Tibial nerve (tissue), 3 donors: Measurements from ENCODE around the gene LRGUK.

Experiments
- CTCF ChIP-seq, 5 experiments: fragments of 200-600 bp in 3 of 5; fragments of 450-650 bp in 2 of 5; sonication (generic) in 3 of 5; IDR thresholded peaks; one replicate each; pipeline ENCODE4 v1.5.1; 2016 to 2019; ENCODE audit warnings: antibody characterized with exemption in 5 of 5, mild to moderate bottlenecking in 3 of 5, moderate library complexity in 2 of 5
- POLR2A ChIP-seq, 2 donors: fragments of 450-650 bp; IDR thresholded peaks; one replicate each; pipeline ENCODE4 v1.6.1; 2017; ENCODE audit warnings: antibody characterized with exemption in 2 of 2, mild to moderate bottlenecking in 2 of 2, moderate library complexity in 2 of 2

GRCh38 chr7:134276951-134277350 is 149.8 kb downstream of the LRGUK start:
- TF ChIP-seq CTCF (IDR thresholded peaks at IDR 0.05) (no peak), POLR2A (IDR thresholded peaks at IDR 0.05) (no peak)
